HAP-1 (cell line): ENCODE data around the gene CFI.

ENCODE experiments used
- DNase-seq, 2 experiments: peaks; one replicate each; pipeline ENCODE4 v3.0.0-alpha.2; 2016 to 2020; ENCODE audit warnings: low spot score in 2 of 2
- H3K27me3 ChIP-seq: fragments of 250-450 bp; sonication (Bioruptor Pico); 2 replicates; pipeline ENCODE4 v1.5.1; 2020; ENCODE audit warnings: low read depth, mild to moderate bottlenecking, moderate library complexity
- H3K36me3 ChIP-seq: fragments of 250-450 bp; sonication (Bioruptor Pico); replicated peaks from 2 replicates; pipeline ENCODE4 v1.5.1; 2020; ENCODE audit warnings: mild to moderate bottlenecking
- H3K4me1 ChIP-seq: fragments of 250-450 bp; sonication (Bioruptor Pico); 2 replicates; pipeline ENCODE4 v1.5.1; 2020; ENCODE audit warnings: mild to moderate bottlenecking
- H3K4me3 ChIP-seq: fragments of 250-450 bp; sonication (Bioruptor Pico); 2 replicates; pipeline ENCODE4 v1.5.1; 2020; ENCODE audit warnings: mild to moderate bottlenecking, moderate library complexity
- H3K9me3 ChIP-seq: fragments of 250-450 bp; sonication (Bioruptor Pico); 2 replicates; pipeline ENCODE4 v1.5.1; 2020; ENCODE audit warnings: mild to moderate bottlenecking, moderate library complexity
- in situ Hi-C: fragments of 300-500 bp; cut with MboI; formaldehyde crosslinking; loops from 3 replicates; pipeline ENCODE4 v1.14.3; 2020; ENCODE audit warnings: low sequenced_read_pairs, inconsistent platforms, mixed read lengths

The CFI gene

DNA sequence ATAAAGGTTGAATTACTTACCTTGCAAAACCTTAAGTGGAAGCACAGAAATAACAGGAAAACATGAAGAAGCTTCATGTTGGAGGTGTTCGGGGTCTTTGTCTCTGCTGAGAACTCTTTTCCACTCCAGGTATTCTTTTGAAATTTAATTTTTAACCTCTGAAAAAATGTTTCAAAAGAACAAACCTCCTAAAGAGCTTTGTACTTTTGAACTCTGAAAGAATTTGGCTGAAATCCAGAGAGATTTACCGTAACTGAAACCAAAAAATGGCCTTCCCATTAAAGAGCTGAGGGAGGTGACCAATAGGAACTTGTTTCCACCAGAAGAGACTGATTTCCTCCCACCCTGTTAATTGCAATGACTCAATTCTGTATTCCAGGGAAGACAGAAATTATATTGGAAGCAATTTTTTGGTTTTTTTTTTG, at the start of gene CFI:
Gene CFI (minus strand): TSS at position 105 of the 425 bp plus-strand sequence. CDS start 28 bp downstream, at position 77.
- Histone ChIP-seq H3K27me3 (no peaks in the 10 kb centered on the region), H3K4me3 (no peak within 1 kb of the TSS), H3K9me3 (no peaks in the 10 kb centered on the region), H3K4me1 (peaks cover 3% of the 10 kb centered on the region; the same call in 1 of the 2 replicates), H3K36me3 (no peaks in the 10 kb centered on the region)
- DNase-seq, result no peak
- in situ Hi-C loops, result loop anchor here (10.0 kb wide), 1 partner anchor 377 kb away; no protein-coding TSS in a partner anchor

DNA sequence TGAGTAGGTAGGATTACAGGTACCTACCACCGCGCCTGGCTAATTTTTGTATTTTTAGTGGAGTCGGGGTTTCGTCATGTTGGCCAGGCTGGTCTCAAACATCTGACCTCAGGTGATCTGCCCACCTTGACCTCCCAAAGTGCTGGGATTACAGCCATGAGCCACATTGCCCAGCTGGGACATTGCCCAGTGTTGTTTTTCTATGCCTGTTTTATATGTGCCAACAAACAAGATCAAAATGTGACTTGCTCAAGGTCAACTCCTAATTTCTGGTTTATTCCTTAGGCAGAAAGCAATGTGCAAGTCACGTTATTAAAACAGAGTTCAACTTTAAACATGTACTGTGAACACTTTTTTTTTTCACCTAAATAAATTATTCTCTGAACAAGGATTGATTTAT, 48.8 kb upstream of the CFI start:
- no peaks in the 10 kb centered on the region for H3K9me3 ChIP-seq
- no peaks in the 10 kb centered on the region for H3K27me3 ChIP-seq
- no peaks in the 10 kb centered on the region for H3K36me3 ChIP-seq
- peaks cover 26% of the 10 kb centered on the region for H3K4me1 ChIP-seq
- DNase-seq, result no peak
- in situ Hi-C loops, result no loop called here
- H3K4me3 ChIP-seq, result no peak overlapping the region

GRCh38 chr4:109848501-109848900, 46.7 kb upstream of the CFI start:
- no peak overlapping the region for H3K4me3 ChIP-seq
- no peaks in the 10 kb centered on the region for H3K36me3 ChIP-seq
- in situ Hi-C loops, result no loop called here
- H3K27me3 ChIP-seq, result no peaks in the 10 kb centered on the region
- H3K4me1 ChIP-seq, result peaks cover 26% of the 10 kb centered on the region
- DNase-seq, result peak; percentile 26 to 53
- H3K9me3 ChIP-seq, result no peaks in the 10 kb centered on the region

- H3K36me3 ChIP-seq, result no peaks in the 10 kb centered on the region
- in situ Hi-C loops, result no loop called here
- H3K4me3 ChIP-seq, result no peak within 1 kb of the TSS
- H3K4me1 ChIP-seq, result peaks cover 26% of the 10 kb centered on the region
- H3K27me3 ChIP-seq, result no peaks in the 10 kb centered on the region
- no peaks in the 10 kb centered on the region for H3K9me3 ChIP-seq
- DNase-seq, result peak; percentile 22 to 80
These were observed 46.2 kb upstream of the CFI start, which contains the start of gene LRIT3 for GRCh38 chr4:109847896-109848442. TSS of gene LRIT3 (plus strand) at chr4:109848107. CDS start at chr4:109848202, 95 bp downstream.

DNA sequence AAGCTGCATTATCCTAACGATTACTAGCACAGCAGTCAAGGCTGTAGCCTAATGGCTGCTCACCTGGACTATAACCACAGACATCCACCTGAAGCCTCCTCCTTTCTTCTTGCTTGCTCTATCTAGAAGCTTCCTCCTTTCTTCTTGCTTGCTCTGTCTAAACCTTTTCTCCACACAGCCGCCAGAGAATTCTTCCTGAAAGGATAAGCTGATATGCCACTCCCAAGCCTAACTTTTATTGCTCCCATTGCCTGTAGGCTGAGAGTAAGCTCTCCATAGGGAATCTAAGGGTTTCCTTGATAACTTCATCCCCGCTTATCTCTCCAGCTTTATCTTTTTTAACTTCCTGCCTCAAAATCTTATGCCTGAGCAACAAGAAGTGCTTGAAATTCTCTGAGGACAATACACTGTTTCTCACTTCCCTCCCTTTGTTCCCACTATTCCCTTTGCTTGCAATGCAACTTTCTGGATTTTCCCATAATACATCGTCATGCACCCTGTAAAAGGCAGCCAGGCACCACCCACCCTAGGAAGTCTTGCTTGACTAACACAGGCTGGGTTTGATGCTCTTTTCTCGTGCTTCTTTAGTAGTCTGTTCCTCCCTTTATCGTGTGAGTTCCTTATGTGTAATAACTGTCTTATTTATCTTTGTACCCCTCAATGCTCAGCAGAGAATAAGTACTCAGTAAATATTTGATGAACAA, 44.7 kb upstream of the CFI start:
- no peak for DNase-seq
- no peaks in the 10 kb centered on the region for H3K36me3 ChIP-seq
- no peaks in the 10 kb centered on the region for H3K27me3 ChIP-seq
- H3K4me1 ChIP-seq, result peaks cover 26% of the 10 kb centered on the region
- no peaks in the 10 kb centered on the region for H3K9me3 ChIP-seq
- H3K4me3 ChIP-seq, result no peak overlapping the region
- in situ Hi-C loops, result no loop called here

DNA sequence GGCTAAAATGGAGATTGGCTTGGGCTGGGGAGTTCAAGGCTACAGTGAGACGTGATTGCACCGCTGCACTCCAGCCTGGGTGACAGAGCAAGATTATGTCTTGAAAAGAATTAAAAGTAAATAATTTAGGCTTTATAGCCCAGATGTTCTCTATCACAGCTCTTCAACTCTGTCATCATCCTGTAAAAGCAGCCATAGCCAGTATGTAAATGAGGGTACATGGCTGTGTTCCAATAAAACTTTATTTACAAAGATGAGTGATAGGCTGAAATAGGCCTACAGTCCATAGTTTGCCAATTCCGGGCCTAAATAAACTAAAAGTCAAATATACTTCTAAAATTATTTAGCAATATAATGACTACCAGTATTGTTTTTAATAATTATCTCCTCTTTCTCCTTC, 35.2 kb upstream of the CFI start:
- H3K4me1 ChIP-seq, result no peaks in the 10 kb centered on the region
- H3K36me3 ChIP-seq, result no peaks in the 10 kb centered on the region
- no peak for DNase-seq
- H3K9me3 ChIP-seq, result no peaks in the 10 kb centered on the region
- in situ Hi-C loops, result no loop called here
- no peaks in the 10 kb centered on the region for H3K27me3 ChIP-seq
- no peak overlapping the region for H3K4me3 ChIP-seq

- Histone ChIP-seq H3K36me3 (no peaks in the 10 kb centered on the region), H3K27me3 (no peaks in the 10 kb centered on the region), H3K4me3 (no peak overlapping the region), H3K9me3 (no peaks in the 10 kb centered on the region), H3K4me1 (no peaks in the 10 kb centered on the region)
- no peak for DNase-seq
- in situ Hi-C loops, result no loop called here
These were observed 32.0 kb upstream of the CFI start for GRCh38 chr4:109833756-109834155.

DNA sequence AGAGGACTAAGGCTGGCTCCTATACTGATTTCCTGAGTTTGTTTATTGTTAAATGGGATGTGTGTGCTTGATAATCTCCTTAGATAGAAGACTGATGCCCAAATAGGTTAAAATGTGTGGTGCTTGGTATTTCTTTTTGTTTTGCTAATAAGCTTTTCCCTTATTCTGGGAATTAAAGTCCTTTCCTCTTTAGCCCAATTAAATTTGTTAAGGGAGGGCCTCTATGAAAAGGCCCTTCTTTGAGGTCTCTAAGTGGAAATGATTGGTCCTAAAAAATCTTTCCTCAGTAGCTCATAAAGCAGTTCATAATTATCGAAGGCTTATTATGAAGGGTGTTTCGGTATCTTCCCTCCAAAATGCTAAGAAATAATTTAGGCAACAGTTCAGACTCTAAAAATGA, 25.9 kb upstream of the CFI start, which contains the start of gene RRH:
Gene RRH (plus strand): TSS at position 301 of the 400 bp plus-strand sequence. CDS start 56 bp downstream, at position 357.
- in situ Hi-C loops, result no loop called here
- H3K9me3 ChIP-seq, result no peaks in the 10 kb centered on the region
- no peak within 1 kb of the TSS for H3K4me3 ChIP-seq
- DNase-seq, result peak in 1 of 2 experiments; percentile 45
- H3K27me3 ChIP-seq, result no peaks in the 10 kb centered on the region
- H3K36me3 ChIP-seq, result peaks cover 21% of the 10 kb centered on the region
- peaks cover 7% of the 10 kb centered on the region for H3K4me1 ChIP-seq

DNA sequence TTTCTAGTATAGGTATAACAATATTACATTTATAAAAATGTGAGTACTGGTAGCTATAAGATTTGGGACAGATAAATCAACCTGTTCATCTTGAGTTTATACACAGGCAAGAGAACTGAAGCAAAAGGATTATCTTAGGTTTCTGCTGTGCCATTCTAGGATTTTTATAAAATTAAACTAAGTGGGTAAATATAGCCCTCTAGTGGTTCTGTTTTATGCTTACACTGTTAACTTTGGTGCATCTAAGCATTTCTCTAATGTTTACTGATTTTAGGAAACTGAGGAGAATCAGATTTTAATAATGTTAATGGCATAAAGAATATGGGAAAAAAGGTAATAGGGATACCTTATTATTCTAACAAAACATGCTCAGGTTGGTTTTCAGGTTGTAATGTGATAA, 24.9 kb upstream of the CFI start:
- H3K4me1 ChIP-seq, result peaks cover 7% of the 10 kb centered on the region
- DNase-seq, result peak in 1 of 2 experiments; percentile 42
- H3K36me3 ChIP-seq, result peaks cover 28% of the 10 kb centered on the region
- no peaks in the 10 kb centered on the region for H3K27me3 ChIP-seq
- H3K9me3 ChIP-seq, result no peaks in the 10 kb centered on the region
- no peak overlapping the region for H3K4me3 ChIP-seq
- in situ Hi-C loops, result no loop called here

DNA sequence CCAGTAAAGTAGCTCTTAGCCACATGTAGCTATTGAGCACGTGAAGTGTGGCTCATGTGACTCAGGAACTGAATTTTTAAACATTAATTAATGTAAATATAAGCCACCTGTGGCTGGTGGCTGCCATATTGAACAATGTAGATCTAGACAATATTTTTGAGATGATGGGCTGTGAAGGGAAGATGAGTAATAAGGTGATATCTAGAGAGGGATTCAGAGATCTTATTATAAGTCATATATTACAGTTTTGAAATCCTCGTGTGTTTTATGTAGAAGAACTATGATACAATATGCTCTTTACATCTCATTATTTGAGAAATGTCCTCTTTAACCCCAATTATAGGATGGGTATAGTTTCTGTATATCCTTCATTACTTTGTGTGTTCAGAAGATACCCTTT, 19.4 kb upstream of the CFI start:
- H3K36me3 ChIP-seq, result peaks cover 68% of the 10 kb centered on the region
- in situ Hi-C loops, result no loop called here

DNA sequence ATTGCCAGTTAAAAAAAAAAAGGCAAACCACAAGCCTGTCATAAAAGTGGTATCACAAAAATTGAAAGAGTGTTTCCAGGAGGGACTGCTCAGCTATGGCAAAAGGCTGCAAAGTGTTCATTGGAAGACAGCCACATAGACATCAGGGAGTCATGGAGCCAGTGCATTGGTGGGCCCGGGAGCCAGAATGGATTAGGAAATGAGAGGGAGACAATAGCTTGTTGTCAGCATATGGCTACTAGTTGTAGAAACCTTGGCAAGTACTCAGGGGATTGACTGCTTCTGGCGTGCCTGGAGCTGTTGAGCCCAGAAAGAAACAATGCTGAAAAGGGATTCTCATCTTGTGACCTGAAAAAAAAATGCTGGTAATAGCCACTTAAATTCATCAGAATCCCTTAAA, 18.8 kb upstream of the CFI start:
- in situ Hi-C loops, result no loop called here
- peaks cover 68% of the 10 kb centered on the region for H3K36me3 ChIP-seq
- no peak for DNase-seq

More for the DNA sequence above, 19.4 kb upstream of the CFI start:
- peaks cover 9% of the 10 kb centered on the region; the same call in 1 of the 2 replicates for H3K4me1 ChIP-seq
- DNase-seq, result no peak
- no peaks in the 10 kb centered on the region for H3K27me3 ChIP-seq
- H3K9me3 ChIP-seq, result no peaks in the 10 kb centered on the region
- no peak overlapping the region for H3K4me3 ChIP-seq

GRCh38 chr4:109818268-109818667, 16.5 kb upstream of the CFI start:
- Histone ChIP-seq H3K27me3 (no peaks in the 10 kb centered on the region), H3K4me1 (peaks cover 13% of the 10 kb centered on the region; the same call in 1 of the 2 replicates), H3K36me3 (peaks cover 52% of the 10 kb centered on the region), H3K9me3 (no peaks in the 10 kb centered on the region), H3K4me3 (no peak overlapping the region)
- DNase-seq, result no peak
- in situ Hi-C loops, result no loop called here

More for the DNA sequence above, 18.8 kb upstream of the CFI start:
- H3K4me3 ChIP-seq, result no peak overlapping the region
- H3K4me1 ChIP-seq, result peaks cover 9% of the 10 kb centered on the region; the same call in 1 of the 2 replicates
- no peaks in the 10 kb centered on the region for H3K27me3 ChIP-seq
- H3K9me3 ChIP-seq, result no peaks in the 10 kb centered on the region

DNA sequence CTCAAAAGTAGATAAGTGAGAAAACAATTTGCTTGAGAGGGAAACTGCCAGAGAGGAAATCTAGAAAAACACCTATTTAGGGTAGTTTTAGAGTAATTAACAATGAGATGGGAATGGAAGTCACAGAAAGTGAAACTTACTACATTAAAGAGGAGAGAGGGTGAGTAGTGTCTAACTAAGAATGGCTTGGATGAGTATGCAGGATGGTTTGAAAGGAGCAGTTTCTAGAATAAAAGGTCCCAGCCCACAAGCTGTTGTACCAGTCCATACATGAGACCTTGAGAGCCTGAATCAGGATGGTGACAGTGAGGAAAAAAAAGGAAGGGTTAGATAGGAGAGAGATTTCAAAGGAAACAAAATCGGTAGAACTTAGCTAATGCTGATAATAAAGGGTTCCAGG, 15.1 kb upstream of the CFI start:
- Histone ChIP-seq H3K9me3 (no peaks in the 10 kb centered on the region), H3K27me3 (no peaks in the 10 kb centered on the region), H3K36me3 (peaks cover 40% of the 10 kb centered on the region), H3K4me1 (peaks cover 13% of the 10 kb centered on the region; the same call in 1 of the 2 replicates), H3K4me3 (peak overlapping the region; percentile 72)
- in situ Hi-C loops, result no loop called here
- no peak for DNase-seq

- peaks cover 33% of the 10 kb centered on the region for H3K36me3 ChIP-seq
- DNase-seq, result peak in 1 of 2 experiments; percentile 42
- peaks cover 13% of the 10 kb centered on the region; the same call in 1 of the 2 replicates for H3K4me1 ChIP-seq
- in situ Hi-C loops, result no loop called here
- H3K4me3 ChIP-seq, result peak overlapping the region; percentile 72
- no peaks in the 10 kb centered on the region for H3K27me3 ChIP-seq
- no peaks in the 10 kb centered on the region for H3K9me3 ChIP-seq
These were observed 14.3 kb upstream of the CFI start for GRCh38 chr4:109816082-109816442.
